ENCODE results near the gene CAPN5.
A peak's percentile ranks its signal among the peaks of the same experiment; 100 is the strongest.

Gene CAPN5

DNA sequence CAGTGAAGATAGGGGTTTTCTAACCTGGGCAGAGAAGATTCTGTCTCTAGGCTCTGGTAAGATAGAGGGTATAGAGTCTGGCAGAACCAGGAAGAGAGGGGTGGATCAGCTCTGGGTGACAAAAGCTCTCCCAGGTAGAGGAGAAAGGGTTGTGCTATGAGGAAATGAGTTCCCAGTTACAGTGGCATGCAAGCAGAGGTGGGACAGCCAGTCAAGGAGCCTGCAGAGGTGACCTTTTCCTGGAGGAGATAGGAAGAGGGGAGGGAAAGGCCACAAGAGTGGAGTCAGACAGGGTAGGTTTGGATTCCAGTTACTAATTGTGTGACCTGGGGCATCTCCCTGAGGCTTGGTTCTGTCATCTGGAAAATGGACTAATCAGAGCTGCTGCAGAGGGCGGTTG is 3.4 kb upstream of the CAPN5 start:
- no peak overlapping the region for H3K27ac Mint-ChIP-seq
- peaks cover 5 to 14% of the 10 kb centered on the region in 2 donors for H3K4me1 Mint-ChIP-seq
- H3K4me3 Mint-ChIP-seq: no peak overlapping the region
- H3K36me3 Mint-ChIP-seq: no peaks in the 10 kb centered on the region
- peaks cover 12 to 22% of the 10 kb centered on the region in 2 donors for H3K27me3 Mint-ChIP-seq
- ATAC-seq (replicated peaks): no peak
- H3K9me3 Mint-ChIP-seq: no peaks in the 10 kb centered on the region
- no peak for DNase-seq

DNA sequence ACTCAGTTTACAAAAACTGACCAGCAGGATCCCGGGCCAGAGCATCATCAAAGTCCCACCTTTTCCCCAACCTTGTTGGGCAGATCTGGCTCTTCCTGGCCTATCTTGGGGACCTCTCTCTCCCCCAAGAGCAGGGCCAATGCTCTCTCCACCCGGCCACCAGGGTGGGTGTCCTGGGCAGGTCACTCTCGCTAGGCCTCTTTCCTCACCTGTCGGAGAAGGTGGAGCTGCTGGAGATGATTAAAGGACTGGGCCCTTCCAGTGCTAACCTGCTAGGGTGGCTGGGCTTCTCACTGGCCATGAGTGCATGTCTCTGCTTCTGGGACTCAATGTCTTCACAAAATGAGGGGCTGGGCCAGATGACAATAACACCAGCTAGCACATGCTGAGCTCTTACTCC is 2.9 kb upstream of the CAPN5 start:
- Mint-ChIP-seq H3K4me1 (peaks cover 5 to 14% of the 10 kb centered on the region in 2 donors), H3K27ac (no peak overlapping the region), H3K36me3 (no peaks in the 10 kb centered on the region), H3K4me3 (no peak overlapping the region), H3K27me3 (peaks cover 12 to 22% of the 10 kb centered on the region in 2 donors), H3K9me3 (no peaks in the 10 kb centered on the region)
- ATAC-seq (replicated peaks) (no peak), DNase-seq (no peak)

DNA sequence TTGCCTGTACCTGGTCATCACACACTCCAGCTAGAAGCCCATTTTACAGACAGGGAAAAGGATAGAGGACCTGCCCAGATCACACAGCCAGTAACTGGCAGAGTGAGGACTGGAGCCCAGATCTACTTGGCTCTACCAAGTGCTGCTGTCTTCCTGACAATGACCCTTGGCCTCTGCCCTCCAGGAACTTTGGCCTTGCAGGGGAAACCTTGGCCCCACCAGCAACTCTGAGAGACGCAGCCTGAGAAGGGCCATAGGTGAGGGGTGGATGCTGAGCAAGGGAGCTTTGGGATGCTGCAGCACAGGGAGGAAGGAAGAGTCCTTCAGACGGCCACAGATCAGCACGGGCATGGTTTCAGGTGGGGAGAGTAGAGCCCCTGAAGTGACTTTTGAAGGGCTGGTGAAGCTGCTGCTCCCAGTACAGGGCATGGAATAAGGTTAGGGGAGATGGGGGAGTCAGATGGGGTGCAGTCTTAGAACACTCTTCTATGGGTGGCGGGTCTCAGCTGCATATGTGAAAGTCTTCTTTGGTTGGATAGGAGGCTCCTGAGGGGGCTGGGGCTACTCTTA is 2.0 kb upstream of the CAPN5 start:
- no peaks in the 10 kb centered on the region for H3K36me3 Mint-ChIP-seq
- no peak overlapping the region for H3K4me3 Mint-ChIP-seq

DNA sequence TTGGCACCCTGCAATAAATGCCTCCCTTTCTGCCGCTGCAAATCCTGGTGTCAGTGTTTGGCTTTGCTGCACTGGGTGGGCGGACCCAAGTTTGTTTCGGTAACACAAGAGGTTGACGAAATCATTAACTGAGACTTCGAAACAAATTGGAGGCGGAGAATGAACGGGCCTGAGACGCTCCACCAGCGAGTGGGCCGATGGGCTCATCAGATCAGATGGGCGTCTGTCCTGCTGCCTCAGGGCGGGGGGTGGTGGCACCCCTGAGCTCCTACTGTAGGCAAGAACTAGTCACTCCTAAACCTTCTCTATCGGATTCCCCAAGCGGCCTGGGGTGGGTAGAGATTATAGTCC is 918 bp upstream of the CAPN5 start:
- H3K27me3 Mint-ChIP-seq: peaks cover 6 to 8% of the 10 kb centered on the region in 2 donors
- peaks cover 5 to 14% of the 10 kb centered on the region in 2 donors for H3K4me1 Mint-ChIP-seq
- H3K36me3 Mint-ChIP-seq: no peaks in the 10 kb centered on the region
- H3K27ac Mint-ChIP-seq: peak overlapping the region; percentile 94
- H3K4me3 Mint-ChIP-seq: peak overlapping the region; percentile 93 to 97
- no peak for DNase-seq
- peak; percentile 6 to 7 for ATAC-seq (replicated peaks)
- H3K9me3 Mint-ChIP-seq: no peaks in the 10 kb centered on the region

More for the DNA sequence above, 2.0 kb upstream of the CAPN5 start:
- Mint-ChIP-seq H3K4me1 (peaks cover 5 to 14% of the 10 kb centered on the region in 2 donors), H3K9me3 (no peaks in the 10 kb centered on the region), H3K27me3 (peaks cover 9 to 17% of the 10 kb centered on the region in 2 donors), H3K27ac (no peak overlapping the region)
- DNase-seq: no peak
- ATAC-seq (replicated peaks): no peak

DNA sequence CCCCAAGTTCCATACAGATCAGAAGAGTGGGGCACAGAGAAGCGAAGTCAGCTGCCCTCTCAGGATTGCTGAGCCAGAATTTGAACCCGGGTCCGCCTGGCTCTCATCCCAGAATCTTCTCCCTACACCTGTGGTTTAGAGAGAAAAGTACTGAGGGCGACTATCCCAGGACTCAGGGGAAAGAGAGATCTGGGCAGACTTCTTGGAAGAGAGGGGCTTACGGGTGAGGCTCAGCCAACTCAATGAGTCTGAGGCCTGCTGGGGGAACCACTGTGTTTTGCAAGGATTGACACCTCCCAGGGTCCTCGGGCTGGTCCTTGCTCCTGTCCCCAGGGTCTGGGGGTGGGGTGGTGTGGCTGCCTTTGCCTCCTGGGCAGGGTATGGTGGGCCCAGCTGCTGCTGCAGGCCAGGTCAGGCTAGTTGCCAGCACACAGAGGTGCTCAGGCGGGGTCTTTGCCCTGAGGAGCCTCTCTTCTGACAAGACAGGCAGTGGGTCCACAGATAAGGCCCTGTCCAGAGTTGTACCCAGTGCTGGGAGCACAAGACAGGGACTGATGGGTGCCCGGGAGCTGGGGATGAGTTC is 1.2 kb downstream of the CAPN5 start:
- no peaks in the 10 kb centered on the region for H3K9me3 Mint-ChIP-seq
- peaks cover 12 to 22% of the 10 kb centered on the region in 2 donors for H3K4me1 Mint-ChIP-seq
- peaks cover 5 to 6% of the 10 kb centered on the region in 2 donors for H3K27me3 Mint-ChIP-seq
- no peak for ATAC-seq (replicated peaks)
- no peak overlapping the region for H3K27ac Mint-ChIP-seq
- no peak overlapping the region for H3K4me3 Mint-ChIP-seq
- no peaks in the 10 kb centered on the region for H3K36me3 Mint-ChIP-seq
- DNase-seq: no peak

DNA sequence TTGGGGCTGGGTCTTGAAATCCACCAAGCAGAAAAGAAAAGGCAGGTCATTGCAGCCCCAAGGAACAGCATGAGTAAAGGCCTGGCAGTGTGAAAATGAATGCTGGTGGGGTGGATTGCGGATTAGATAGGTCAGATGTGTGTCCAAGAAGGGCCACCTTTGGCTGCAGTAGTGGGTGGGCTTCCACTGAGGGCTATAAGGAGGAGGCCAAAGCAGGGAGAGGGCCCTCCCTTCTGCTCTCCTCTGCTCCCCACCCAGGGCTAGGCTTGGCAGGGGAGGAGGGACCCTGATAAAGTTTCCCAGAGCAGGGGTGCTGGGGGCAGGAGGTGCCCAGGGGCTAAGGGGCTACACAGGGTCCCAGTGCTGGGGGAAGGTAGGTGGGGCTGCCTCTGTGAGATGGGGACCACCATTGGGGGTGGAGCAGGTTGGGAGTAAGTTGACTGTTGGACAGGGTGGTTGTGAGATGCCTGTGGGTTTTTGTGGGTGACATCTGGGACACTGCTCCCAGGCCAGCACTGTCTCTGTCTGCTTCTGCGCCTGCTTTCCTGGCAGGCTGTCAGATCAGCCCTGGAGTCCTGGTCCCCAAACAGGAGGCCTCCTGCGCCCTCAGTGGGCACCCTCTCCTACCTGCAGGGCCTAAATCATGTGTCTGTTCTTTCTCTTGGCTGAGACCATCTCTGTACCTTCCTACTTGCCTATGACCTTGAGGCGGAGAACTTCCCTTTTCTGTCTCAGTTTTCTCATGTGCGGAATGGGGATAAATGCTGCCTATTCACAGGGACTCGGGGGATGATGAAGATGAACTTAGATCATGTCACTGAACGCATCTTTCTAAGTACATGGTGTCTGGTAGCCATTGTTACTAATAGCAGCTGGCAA is 1.9 kb downstream of the CAPN5 start:
- no peak overlapping the region for H3K27ac Mint-ChIP-seq
- ATAC-seq (replicated peaks): no peak
- peaks cover 0 to 11% of the 10 kb centered on the region in 2 donors for H3K27me3 Mint-ChIP-seq
- peaks cover 15 to 22% of the 10 kb centered on the region in 2 donors for H3K4me1 Mint-ChIP-seq
- H3K4me3 Mint-ChIP-seq: no peak overlapping the region
- no peaks in the 10 kb centered on the region for H3K36me3 Mint-ChIP-seq
- no peaks in the 10 kb centered on the region for H3K9me3 Mint-ChIP-seq
- no peak for DNase-seq

DNA sequence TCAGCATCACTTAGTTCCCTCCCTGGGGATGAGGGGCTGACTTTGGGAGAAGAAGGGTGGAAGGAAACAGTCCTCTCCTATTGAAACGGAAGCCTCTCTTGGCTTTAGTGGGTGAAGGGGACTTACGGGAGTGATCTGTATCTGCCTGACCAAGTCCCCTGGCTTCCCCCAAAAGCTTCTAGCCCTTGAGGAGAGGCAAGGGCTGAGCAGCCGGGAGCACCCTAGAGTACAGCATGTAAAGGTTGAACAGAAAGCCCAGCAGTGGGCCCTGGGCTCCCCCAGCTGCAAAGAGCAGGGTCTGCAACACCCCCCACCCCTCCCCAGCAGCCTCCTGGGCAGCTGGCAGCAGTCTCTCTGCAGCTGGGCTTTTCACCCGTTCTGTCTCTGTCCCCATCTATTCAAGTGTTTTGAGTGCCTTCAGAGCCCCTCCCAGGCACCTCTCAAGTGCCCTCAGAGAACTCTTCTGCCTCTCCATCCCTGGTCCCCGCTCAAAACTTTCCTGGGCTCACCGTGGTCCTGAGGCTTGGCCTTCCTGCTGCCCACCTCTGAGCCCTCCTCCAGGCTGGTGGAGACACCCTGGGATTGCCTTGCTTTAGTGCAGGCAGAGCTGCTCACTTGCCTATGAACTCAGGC is 2.7 kb downstream of the CAPN5 start:
- Mint-ChIP-seq H3K4me1 (peaks cover 15 to 22% of the 10 kb centered on the region in 2 donors), H3K4me3 (no peak overlapping the region), H3K36me3 (no peaks in the 10 kb centered on the region), H3K9me3 (no peaks in the 10 kb centered on the region), H3K27me3 (peaks cover 0 to 12% of the 10 kb centered on the region in 2 donors), H3K27ac (no peak overlapping the region)
- ATAC-seq (replicated peaks) (no peak), DNase-seq (no peak)

DNA sequence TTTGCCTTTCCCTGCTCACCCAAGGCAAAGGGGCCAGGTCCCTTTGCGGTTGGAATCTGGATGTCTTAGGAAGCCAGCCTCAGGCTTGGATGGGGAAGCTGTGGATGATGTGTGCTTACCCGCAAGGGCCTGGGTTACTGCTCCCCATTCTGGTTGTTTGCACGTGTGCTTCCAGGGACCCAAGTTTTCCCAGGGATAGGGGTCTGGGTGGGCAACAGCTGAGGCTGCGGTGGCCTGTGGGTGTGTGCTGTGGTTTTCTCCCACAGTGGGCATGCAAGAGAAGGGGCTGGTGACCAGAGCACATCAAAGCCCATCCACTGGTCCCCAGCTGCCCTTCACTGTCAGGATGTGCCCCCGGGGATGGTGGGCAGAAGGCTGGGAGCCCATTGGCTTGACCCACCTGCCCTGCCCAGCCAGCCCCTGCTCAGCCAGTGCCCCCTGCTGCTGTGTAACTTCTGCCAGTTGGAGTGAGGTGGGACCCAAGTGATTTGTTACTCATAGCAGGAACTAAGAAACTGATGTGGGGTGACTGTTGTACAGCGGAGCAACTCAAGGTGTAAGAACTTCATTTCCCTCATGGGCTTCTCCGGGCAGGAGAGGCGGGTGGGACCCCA is 3.3 kb downstream of the CAPN5 start:
- Mint-ChIP-seq H3K36me3 (no peaks in the 10 kb centered on the region), H3K4me1 (peaks cover 15 to 22% of the 10 kb centered on the region in 2 donors), H3K27me3 (peaks cover 0 to 12% of the 10 kb centered on the region in 2 donors), H3K27ac (no peak overlapping the region), H3K4me3 (no peak overlapping the region), H3K9me3 (no peaks in the 10 kb centered on the region)
- no peak for ATAC-seq (replicated peaks)
- no peak for DNase-seq

DNA sequence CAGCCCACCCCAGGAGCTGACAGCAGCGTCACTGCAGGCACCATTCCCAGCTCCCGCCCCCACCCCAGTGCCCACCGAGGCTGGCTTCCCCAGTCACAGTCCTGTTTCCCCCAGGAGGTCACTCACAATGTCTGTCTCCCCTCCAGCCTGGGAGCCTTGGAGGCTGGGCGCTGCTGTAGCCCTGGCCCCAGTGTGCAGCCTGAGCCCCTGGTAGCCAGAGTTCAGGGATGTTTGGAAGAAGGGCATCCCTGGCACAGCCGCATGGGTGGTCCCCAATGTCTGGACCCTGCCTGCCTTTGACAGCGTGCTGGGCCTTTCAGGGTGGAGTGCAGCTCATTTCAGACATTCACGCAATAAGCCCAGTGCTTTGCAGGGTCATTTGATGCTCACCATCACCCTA is 4.3 kb downstream of the CAPN5 start:
- Mint-ChIP-seq H3K27ac (no peak overlapping the region), H3K4me3 (no peak overlapping the region), H3K4me1 (peaks cover 10 to 17% of the 10 kb centered on the region in 2 donors), H3K36me3 (no peaks in the 10 kb centered on the region), H3K9me3 (no peaks in the 10 kb centered on the region), H3K27me3 (peaks cover 0 to 12% of the 10 kb centered on the region in 2 donors)
- DNase-seq: no peak
- no peak for ATAC-seq (replicated peaks)

DNA sequence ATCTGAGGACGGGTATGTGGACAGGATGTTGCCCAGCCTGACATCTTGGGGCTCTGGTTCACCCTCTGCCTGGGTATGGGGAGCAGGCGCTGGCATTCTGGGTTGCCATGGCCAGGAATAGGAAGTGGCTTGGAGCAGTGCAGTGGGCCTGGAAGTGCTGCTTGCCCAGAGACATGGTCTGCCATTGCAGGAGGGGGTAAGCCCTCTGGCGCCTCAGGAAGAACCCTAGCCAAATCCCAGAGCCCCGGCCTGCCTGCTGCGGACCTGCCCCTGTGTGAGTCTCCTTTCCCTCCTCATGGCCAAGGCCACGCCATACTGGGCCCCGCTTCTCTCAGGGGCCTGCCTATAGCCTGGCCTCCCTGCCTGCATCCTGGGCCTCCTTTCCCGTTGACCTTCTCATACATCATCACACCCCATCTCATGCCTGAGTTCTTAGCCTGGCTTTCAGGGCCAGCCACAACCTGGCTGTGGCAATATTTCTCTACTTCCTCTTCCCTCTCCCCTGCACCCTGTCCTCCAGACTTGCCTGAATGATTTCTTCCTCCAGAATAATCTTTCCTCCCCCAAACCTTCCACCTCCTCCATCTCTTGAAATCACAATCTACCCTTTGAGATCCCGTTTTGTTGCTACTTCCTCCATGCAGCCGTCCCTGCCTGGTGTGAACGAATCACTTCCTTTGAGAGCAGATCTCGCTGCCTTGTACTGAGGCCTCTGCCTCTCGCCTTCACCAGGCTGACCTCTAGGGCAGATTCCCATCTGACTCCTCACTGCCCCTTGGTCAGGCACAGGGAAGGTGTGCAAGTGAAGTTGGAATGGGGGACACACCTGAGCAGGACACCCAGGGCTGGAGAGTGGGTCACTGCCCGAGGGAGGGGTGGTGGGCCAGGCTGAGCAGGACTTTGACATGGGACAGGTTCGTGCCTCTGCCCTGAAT is 5.2 kb downstream of the CAPN5 start:
- Mint-ChIP-seq H3K27ac (no peak overlapping the region), H3K27me3 (peaks cover 0 to 12% of the 10 kb centered on the region in 2 donors), H3K9me3 (no peaks in the 10 kb centered on the region), H3K4me1 (peaks cover 10 to 15% of the 10 kb centered on the region in 2 donors), H3K36me3 (no peaks in the 10 kb centered on the region), H3K4me3 (no peak overlapping the region)
- ATAC-seq (replicated peaks) (peak in 1 of 2 donors; percentile 29), DNase-seq (no peak)

DNA sequence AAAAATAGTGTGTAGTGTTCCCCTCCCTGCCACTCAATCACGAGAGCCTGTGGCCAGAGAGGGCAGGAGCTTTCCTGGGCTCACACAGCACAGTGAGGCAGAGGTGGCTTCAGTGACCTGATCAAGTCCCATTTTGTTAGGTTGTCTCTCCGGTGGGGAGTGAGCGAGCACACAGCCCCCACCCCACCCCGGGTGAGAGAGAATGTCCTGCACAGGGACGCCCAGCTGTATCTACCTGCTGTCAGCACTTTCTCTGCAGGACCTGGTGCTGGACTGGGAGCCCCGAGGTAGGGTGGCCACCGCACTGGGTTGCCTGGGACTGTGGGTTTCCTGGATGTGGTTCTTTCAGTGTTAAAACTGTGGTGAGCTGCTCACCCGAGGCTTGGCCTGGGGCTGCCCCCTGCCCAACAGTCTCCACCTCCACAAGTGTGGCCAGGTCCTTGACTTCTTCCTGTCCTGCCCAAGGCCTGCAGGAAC is 6.1 kb downstream of the CAPN5 start:
- ATAC-seq (replicated peaks) (peak in 1 of 2 donors; percentile 27), DNase-seq (no peak)
- Mint-ChIP-seq H3K36me3 (no peaks in the 10 kb centered on the region), H3K27ac (no peak overlapping the region), H3K9me3 (no peaks in the 10 kb centered on the region), H3K4me1 (peaks cover 9 to 10% of the 10 kb centered on the region in 2 donors), H3K27me3 (peaks cover 0 to 12% of the 10 kb centered on the region in 2 donors), H3K4me3 (no peak overlapping the region)

DNA sequence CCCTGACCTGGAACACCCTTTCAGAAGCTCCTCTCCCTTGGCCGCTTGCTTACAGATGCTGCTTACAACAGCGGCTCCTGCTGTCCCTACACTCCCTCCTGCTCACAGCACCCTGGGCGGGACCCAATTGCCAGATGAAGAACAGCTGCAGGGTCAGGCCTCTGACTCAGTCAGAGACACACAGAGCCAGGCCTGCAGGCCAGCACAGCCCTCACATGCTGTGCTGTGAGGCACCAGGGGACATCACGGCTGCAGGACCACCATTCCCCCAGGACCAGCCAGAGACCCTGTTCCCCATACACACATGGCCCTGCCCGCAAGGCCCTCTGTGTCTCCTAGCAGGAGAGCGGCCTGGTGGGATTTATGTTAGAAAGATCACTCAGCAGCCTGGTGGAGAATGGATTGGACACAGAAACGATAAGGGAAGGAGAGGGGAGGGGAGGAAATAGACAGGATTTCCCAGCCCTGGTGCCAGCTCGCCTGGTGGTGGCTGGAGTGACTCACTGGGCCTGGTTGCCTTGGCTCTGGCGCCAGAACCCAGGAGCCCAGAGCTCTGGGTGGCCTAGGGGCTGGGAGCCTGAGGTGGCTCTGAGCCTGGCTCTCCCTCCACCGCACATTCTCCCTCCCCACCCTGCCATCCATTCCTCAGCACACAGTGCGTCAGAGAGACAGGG is 6.7 kb downstream of the CAPN5 start:
- Mint-ChIP-seq H3K27me3 (peaks cover 0 to 8% of the 10 kb centered on the region in 2 donors), H3K36me3 (no peaks in the 10 kb centered on the region), H3K9me3 (peaks cover 2% of the 10 kb centered on the region in 2 donors), H3K4me3 (no peak overlapping the region), H3K4me1 (peaks cover 9 to 10% of the 10 kb centered on the region in 2 donors), H3K27ac (no peak overlapping the region)
- ATAC-seq (replicated peaks) (peak in 1 of 2 donors; percentile 7), DNase-seq (no peak)

DNA sequence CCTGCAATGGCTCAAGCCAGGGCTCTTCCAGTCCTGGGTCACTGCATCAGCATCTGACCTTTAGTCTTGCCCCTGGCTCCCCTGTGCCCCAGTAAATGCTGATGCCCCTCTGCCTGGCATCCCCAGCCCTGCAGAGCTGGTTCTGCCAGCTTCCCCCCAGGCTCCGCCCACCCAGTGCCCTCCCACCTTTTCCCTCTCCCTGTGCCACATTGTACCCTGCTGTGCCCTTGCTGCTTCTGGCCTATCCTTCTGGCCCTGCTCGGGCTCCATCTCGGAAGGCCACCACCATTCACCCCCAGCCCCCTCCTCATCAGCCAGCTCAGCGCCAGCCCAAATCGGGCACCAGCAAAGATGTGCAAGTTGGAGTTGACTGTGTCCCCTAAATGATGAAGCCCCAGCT is 7.4 kb downstream of the CAPN5 start:
- no peak for DNase-seq
- H3K36me3 Mint-ChIP-seq: no peaks in the 10 kb centered on the region
- H3K4me3 Mint-ChIP-seq: no peak overlapping the region
- H3K27ac Mint-ChIP-seq: no peak overlapping the region
- no peak for ATAC-seq (replicated peaks)
- H3K27me3 Mint-ChIP-seq: peaks cover 0 to 7% of the 10 kb centered on the region in 2 donors
- peaks cover 9 to 10% of the 10 kb centered on the region in 2 donors for H3K4me1 Mint-ChIP-seq
- peaks cover 5 to 8% of the 10 kb centered on the region in 2 donors for H3K9me3 Mint-ChIP-seq
